Measurements from ENCODE around the gene NRXN3.

DNA sequence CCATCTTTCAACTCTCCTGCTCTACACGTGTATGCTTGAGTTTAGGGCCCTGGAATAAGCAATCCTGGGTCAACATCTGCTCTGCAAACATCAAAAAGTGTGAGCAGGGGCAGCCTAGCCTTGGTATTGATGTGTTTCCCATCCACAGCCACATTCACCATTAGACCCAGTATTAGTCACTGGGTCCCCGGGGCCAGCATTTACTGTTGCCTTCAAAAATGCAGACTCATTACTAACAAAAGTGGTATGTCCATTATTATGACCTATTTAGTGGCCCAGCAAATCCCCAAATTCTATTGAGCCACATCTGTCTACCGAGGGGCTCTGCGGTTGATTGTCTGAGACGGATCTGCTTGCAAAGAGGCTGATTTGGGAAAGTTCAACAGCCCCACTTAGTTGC is 1379.3 kb downstream of the NRXN3 start:
- TF ChIP-seq, protein P1, sequence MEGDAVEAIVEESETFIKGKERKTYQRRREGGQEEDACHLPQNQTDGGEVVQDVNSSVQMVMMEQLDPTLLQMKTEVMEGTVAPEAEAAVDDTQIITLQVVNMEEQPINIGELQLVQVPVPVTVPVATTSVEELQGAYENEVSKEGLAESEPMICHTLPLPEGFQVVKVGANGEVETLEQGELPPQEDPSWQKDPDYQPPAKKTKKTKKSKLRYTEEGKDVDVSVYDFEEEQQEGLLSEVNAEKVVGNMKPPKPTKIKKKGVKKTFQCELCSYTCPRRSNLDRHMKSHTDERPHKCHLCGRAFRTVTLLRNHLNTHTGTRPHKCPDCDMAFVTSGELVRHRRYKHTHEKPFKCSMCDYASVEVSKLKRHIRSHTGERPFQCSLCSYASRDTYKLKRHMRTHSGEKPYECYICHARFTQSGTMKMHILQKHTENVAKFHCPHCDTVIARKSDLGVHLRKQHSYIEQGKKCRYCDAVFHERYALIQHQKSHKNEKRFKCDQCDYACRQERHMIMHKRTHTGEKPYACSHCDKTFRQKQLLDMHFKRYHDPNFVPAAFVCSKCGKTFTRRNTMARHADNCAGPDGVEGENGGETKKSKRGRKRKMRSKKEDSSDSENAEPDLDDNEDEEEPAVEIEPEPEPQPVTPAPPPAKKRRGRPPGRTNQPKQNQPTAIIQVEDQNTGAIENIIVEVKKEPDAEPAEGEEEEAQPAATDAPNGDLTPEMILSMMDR (optimal IDR thresholded peaks at IDR 0.05 in 1 of 3, IDR thresholded peaks at IDR 0.05 in 1 of 3, conservative IDR thresholded peaks at IDR 0.05 in 1 of 3; ENCODE audit: extremely low read depth in 1 of 3, insufficient read depth in 2 of 3, low read length in 3 of 3): no peak
- no peak for TF ChIP-seq EZH2 (IDR thresholded peaks at IDR 0.05; ENCODE audit: low read length)
